ENCODE measurements around the gene BBS9.

The BBS9 gene

GRCh38 chr7:33379891-33380525 is 250.6 kb downstream of the BBS9 start:
- no peak for DNase-seq

GRCh38 chr7:33388332-33388731 is 259.0 kb downstream of the BBS9 start:
- no peak for DNase-seq

GRCh38 chr7:33392148-33392547 is 262.8 kb downstream of the BBS9 start:
- no peak for DNase-seq

- no peak for DNase-seq
Observed at GRCh38 chr7:33393770-33394169, 264.4 kb downstream of the BBS9 start.

GRCh38 chr7:33395340-33395739 is 266.0 kb downstream of the BBS9 start:
- no peak for DNase-seq

- DNase-seq, result no peak
Observed at GRCh38 chr7:33399528-33400213, 270.3 kb downstream of the BBS9 start.

GRCh38 chr7:33400214-33400538 is 270.8 kb downstream of the BBS9 start:
- no peak for DNase-seq

- no peak for DNase-seq
Observed at GRCh38 chr7:33410266-33410665, 280.9 kb downstream of the BBS9 start.

GRCh38 chr7:33411020-33411419 is 281.7 kb downstream of the BBS9 start:
- DNase-seq, result no peak

GRCh38 chr7:33412331-33412730 is 283.0 kb downstream of the BBS9 start:
- DNase-seq, result no peak

- no peak for DNase-seq
Observed at GRCh38 chr7:33418251-33418701, 288.9 kb downstream of the BBS9 start.

GRCh38 chr7:33420311-33420940 is 291.1 kb downstream of the BBS9 start:
- DNase-seq, result no peak

- no peak for DNase-seq
Observed at GRCh38 chr7:33421429-33421828, 292.1 kb downstream of the BBS9 start.

GRCh38 chr7:33422141-33422540 is 292.8 kb downstream of the BBS9 start:
- no peak for DNase-seq

GRCh38 chr7:33422825-33423645 is 293.7 kb downstream of the BBS9 start:
- DNase-seq, result no peak

- DNase-seq, result peak in 1 of 2 experiments; percentile 23
Observed at GRCh38 chr7:33423646-33424020, 294.3 kb downstream of the BBS9 start.

GRCh38 chr7:33425395-33425794 is 296.0 kb downstream of the BBS9 start:
- DNase-seq, result no peak

- no peak for DNase-seq
Observed at GRCh38 chr7:33425929-33426678, 296.7 kb downstream of the BBS9 start.

GRCh38 chr7:33428415-33428814 is 299.1 kb downstream of the BBS9 start:
- no peak for DNase-seq

GRCh38 chr7:33431543-33431942 is 302.2 kb downstream of the BBS9 start:
- no peak for DNase-seq

GRCh38 chr7:33432821-33433220 is 303.5 kb downstream of the BBS9 start:
- no peak for DNase-seq

GRCh38 chr7:33433357-33433756 is 304.0 kb downstream of the BBS9 start:
- no peak for DNase-seq

GRCh38 chr7:33444511-33444910 is 315.1 kb downstream of the BBS9 start:
- DNase-seq, result no peak

All from Kasumi-1 (cell line).